HFF-Myc (cell line): Measurements from ENCODE around the gene FAM13A.

ENCODE experiments used
- DNase-seq: peaks from one replicate; pipeline ENCODE4 v3.0.0-alpha.2; 2011; ENCODE audit warnings: low read depth; ENCODE audit errors: extremely low read depth
- H3K4me3 ChIP-seq: replicated peaks from 2 replicates; pipeline ENCODE4 v1.5.1; 2011; ENCODE audit warnings: low read depth, mild to moderate bottlenecking, control low read depth, low read length
- CTCF ChIP-seq: IDR thresholded peaks from 2 replicates; pipeline ENCODE4 v1.5.1; 2012; ENCODE audit warnings: mild to moderate bottlenecking, low read depth, low read length, control low read depth; ENCODE audit errors: missing control alignments

The FAM13A gene

GRCh38 chr4:88730811-88731210 is 326.2 kb downstream of the FAM13A start:
- DNase-seq, result no peak
- TF ChIP-seq CTCF, result no peak
- no peak overlapping the region for H3K4me3 ChIP-seq

GRCh38 chr4:88729146-88729760 is 327.7 kb downstream of the FAM13A start:
- TF ChIP-seq CTCF, result no peak

GRCh38 chr4:88728146-88728545 is 328.8 kb downstream of the FAM13A start:
- no peak overlapping the region for H3K4me3 ChIP-seq
- no peak for TF ChIP-seq CTCF
- DNase-seq, result no peak

More at GRCh38 chr4:88729146-88729760, 327.7 kb downstream of the FAM13A start:
- no peak for DNase-seq
- H3K4me3 ChIP-seq, result no peak overlapping the region

GRCh38 chr4:88725986-88726385 is 331.0 kb downstream of the FAM13A start:
- H3K4me3 ChIP-seq, result no peak overlapping the region
- no peak for TF ChIP-seq CTCF
- DNase-seq, result no peak

GRCh38 chr4:88725143-88725542 is 331.8 kb downstream of the FAM13A start:
- no peak overlapping the region for H3K4me3 ChIP-seq
- no peak for TF ChIP-seq CTCF
- no peak for DNase-seq

- DNase-seq, result no peak
- no peak overlapping the region for H3K4me3 ChIP-seq
- TF ChIP-seq CTCF, result no peak
Observed at GRCh38 chr4:88724406-88724805, 332.6 kb downstream of the FAM13A start.

- TF ChIP-seq CTCF, result no peak
- H3K4me3 ChIP-seq, result no peak overlapping the region
- DNase-seq, result no peak
Observed at GRCh38 chr4:88722828-88723227, 334.2 kb downstream of the FAM13A start.
